Mesenchymal stem cell (in vitro differentiated cells and primary cell): ENCODE measurements around the gene SDR42E1.

Experiments used
- DNase-seq: peaks from one replicate; pipeline ENCODE4 v3.0.0-alpha.2; 2013
- H2AFZ ChIP-seq: one replicate; pipeline ENCODE4 v1.6.1; 2013; ENCODE audit warnings: low read depth, mild to moderate bottlenecking, control low read depth, inconsistent platforms, low read length, moderate library complexity
- H2AK5ac ChIP-seq: 2 replicates; pipeline ENCODE4 v1.6.1; 2013; ENCODE audit warnings: low read length, moderate library complexity, mild to moderate bottlenecking, inconsistent platforms; ENCODE audit not compliant: severe bottlenecking
- H2BK120ac ChIP-seq: one replicate; pipeline ENCODE4 v1.6.1; 2013; ENCODE audit warnings: low read depth, mild to moderate bottlenecking, inconsistent platforms, low read length, moderate library complexity
- H2BK12ac ChIP-seq, 2 experiments: one replicate each; pipeline ENCODE4 v1.6.1; 2013; ENCODE audit warnings: inconsistent platforms in 2 of 2, low read length in 2 of 2, mild to moderate bottlenecking in 2 of 2, moderate library complexity in 2 of 2, control low read depth in 1 of 2
- H2BK15ac ChIP-seq: one replicate; pipeline ENCODE4 v1.6.1; 2013; ENCODE audit warnings: mild to moderate bottlenecking, low read depth, inconsistent platforms; ENCODE audit not compliant: poor library complexity, severe bottlenecking
- H2BK5ac ChIP-seq: 2 replicates; pipeline ENCODE4 v1.6.1; 2013; ENCODE audit warnings: low read depth, mild to moderate bottlenecking, low read length, control low read depth, inconsistent platforms; ENCODE audit not compliant: poor library complexity, severe bottlenecking
- H3K14ac ChIP-seq, 2 experiments: one replicate each; pipeline ENCODE4 v1.6.1; 2013; ENCODE audit warnings: inconsistent platforms in 2 of 2, low read length in 2 of 2, control low read depth in 1 of 2, mild to moderate bottlenecking in 1 of 2, moderate library complexity in 1 of 2
- H3K18ac ChIP-seq, 2 experiments: one replicate each; pipeline ENCODE4 v1.6.1; 2013; ENCODE audit warnings: inconsistent platforms in 2 of 2, low read length in 2 of 2, control low read depth in 1 of 2, low read depth in 1 of 2, mild to moderate bottlenecking in 1 of 2
- H3K23ac ChIP-seq, 2 experiments: one replicate each; pipeline ENCODE4 v1.6.1; 2013; ENCODE audit warnings: inconsistent platforms in 2 of 2, low read length in 2 of 2, mild to moderate bottlenecking in 2 of 2, moderate library complexity in 2 of 2, control low read depth in 1 of 2
- H3K27ac ChIP-seq: 2 replicates; pipeline ENCODE4 v1.5.1; 2013; ENCODE audit warnings: mild to moderate bottlenecking, moderate library complexity, low read length, control low read depth, inconsistent platforms; ENCODE audit not compliant: poor library complexity, severe bottlenecking
- H3K27me3 ChIP-seq, 2 experiments: 2 replicates each; pipeline versions ENCODE4 v1.6.1 to v1.7.0; 2013; ENCODE audit warnings: low read length in 2 of 2, mild to moderate bottlenecking in 2 of 2, moderate library complexity in 2 of 2, control low read depth in 1 of 2, inconsistent platforms in 1 of 2; ENCODE audit not compliant: control insufficient read depth in 1 of 2, insufficient read depth in 1 of 2
- H3K36me3 ChIP-seq, 2 experiments: 2 replicates each; pipeline versions ENCODE4 v1.6.1 to v1.7.0; 2013; ENCODE audit warnings: low read length in 2 of 2, control low read depth in 1 of 2, inconsistent platforms in 1 of 2, low read depth in 1 of 2, mild to moderate bottlenecking in 1 of 2; ENCODE audit not compliant: insufficient read depth in 2 of 2, control insufficient read depth in 1 of 2
- H3K4ac ChIP-seq, 2 experiments: one replicate each; pipeline ENCODE4 v1.6.1; 2013; ENCODE audit warnings: inconsistent platforms in 2 of 2, low read length in 2 of 2, mild to moderate bottlenecking in 2 of 2, moderate library complexity in 2 of 2, control low read depth in 1 of 2, low read depth in 1 of 2
- H3K4me1 ChIP-seq: 2 replicates; pipeline ENCODE4 v1.6.1; 2013; ENCODE audit warnings: low read depth, low read length, control low read depth; ENCODE audit not compliant: control insufficient read depth, insufficient read depth
- H3K4me2 ChIP-seq: 2 replicates; pipeline ENCODE4 v1.6.1; 2013; ENCODE audit warnings: low read length, mild to moderate bottlenecking, inconsistent platforms; ENCODE audit not compliant: poor library complexity, severe bottlenecking
- H3K4me3 ChIP-seq, 2 experiments: 2 replicates each; pipeline versions ENCODE4 v1.5.1 to v1.7.0; 2013; ENCODE audit warnings: low read length in 2 of 2, mild to moderate bottlenecking in 2 of 2, control low read depth in 1 of 2, low read depth in 1 of 2; ENCODE audit not compliant: insufficient read depth in 1 of 2
- H3K79me1 ChIP-seq: replicated peaks from 2 replicates; pipeline ENCODE4 v1.6.1; 2013; ENCODE audit warnings: mild to moderate bottlenecking, control low read depth, low read length, inconsistent platforms; ENCODE audit not compliant: poor library complexity, severe bottlenecking
- H3K9ac ChIP-seq: 2 replicates; pipeline ENCODE4 v1.7.0; 2013; ENCODE audit warnings: mild to moderate bottlenecking, low read length, moderate library complexity
- H3K9me3 ChIP-seq: 2 replicates; pipeline ENCODE4 v1.7.0; 2013; ENCODE audit warnings: mild to moderate bottlenecking, low read length; ENCODE audit not compliant: control insufficient read depth
- H4K8ac ChIP-seq: one replicate; pipeline ENCODE4 v1.6.1; 2013; ENCODE audit warnings: inconsistent platforms, mild to moderate bottlenecking, low read length, moderate library complexity
- H4K91ac ChIP-seq: one replicate; pipeline ENCODE4 v1.6.1; 2013; ENCODE audit warnings: mild to moderate bottlenecking, low read length, inconsistent platforms
- whole genome bisulfite sequencing: methylation state at CpG from one replicate; pipeline ENCODE4 v1.1.7; 2013; ENCODE audit warnings: mixed read lengths; 5-methylcytosine and 5-hydroxymethylcytosine counted together

Gene SDR42E1

GRCh38 chr16:81939164-81940056, 71.9 kb downstream of the SDR42E1 start:
- no peak overlapping the region for H3K27ac ChIP-seq
- no peaks in the 10 kb centered on the region for H3K36me3 ChIP-seq
- peak overlapping the region in 1 of 2 experiments; percentile 83 for H3K23ac ChIP-seq
- peaks cover 2% of the 10 kb centered on the region for H3K4me1 ChIP-seq
- H2BK12ac ChIP-seq, result no peak overlapping the region
- H3K4me3 ChIP-seq, result no peak overlapping the region
- H3K9me3 ChIP-seq, result no peaks in the 10 kb centered on the region
- DNase-seq, result peak; percentile 9
- H3K18ac ChIP-seq, result no peak overlapping the region
- H3K14ac ChIP-seq, result no peak overlapping the region
- H3K4me2 ChIP-seq, result no peak overlapping the region
- H3K27me3 ChIP-seq, result peaks cover 6 to 33% of the 10 kb centered on the region in 2 experiments
- no peak overlapping the region for H2BK15ac ChIP-seq
- H4K8ac ChIP-seq, result no peak overlapping the region
- no peak overlapping the region for H4K91ac ChIP-seq
- no peak overlapping the region for H2BK120ac ChIP-seq
- no peaks in the 10 kb centered on the region for H3K79me1 ChIP-seq
- no peak overlapping the region for H2AK5ac ChIP-seq
- H2AFZ ChIP-seq, result no peak overlapping the region
- H3K9ac ChIP-seq, result no peak overlapping the region
- H3K4ac ChIP-seq, result no peak overlapping the region
- WGBS, result 41% methylated on average over 5 of the region's 7 CpGs
- no peak overlapping the region for H2BK5ac ChIP-seq
